Kidney (tissue), 14 donors: ENCODE results near the gene ERVK3-1. TPM values are rescaled to one million over a fixed set of nuclear protein-coding genes. Genes with fewer than 3 reads are reported as not detected.

ENCODE experiments used
- DNase-seq, 5 donors: peaks; one replicate each; pipeline ENCODE4 v3.0.0-alpha.2; 2013 to 2020
- FAIRE-seq: peaks from 2 replicates; lab custom pipeline; 2012; peaks lifted over from hg19 to GRCh38; lab: Jason Lieb, UNC
- H3K27ac ChIP-seq, 2 donors: one replicate each; pipeline ENCODE4 v1.7.0; 2013; ENCODE audit warnings: low read depth in 2 of 2, low read length in 2 of 2, inconsistent platforms in 1 of 2
- H3K27me3 ChIP-seq: one replicate; pipeline ENCODE4 v1.7.1; 2013; ENCODE audit warnings: low read length, inconsistent platforms; ENCODE audit not compliant: control insufficient read depth, insufficient read depth
- H3K36me3 ChIP-seq, 3 donors: one replicate each; pipeline versions ENCODE4 v1.7.0 to v1.7.1; 2013; ENCODE audit warnings: low read length in 3 of 3, control low read depth in 1 of 3, inconsistent platforms in 1 of 3; ENCODE audit not compliant: insufficient read depth in 3 of 3, control insufficient read depth in 2 of 3
- H3K4me1 ChIP-seq, 3 donors: one replicate each; pipeline versions ENCODE4 v1.7.0 to v1.7.1; 2013; ENCODE audit warnings: low read length in 3 of 3, inconsistent platforms in 1 of 3, low read depth in 1 of 3; ENCODE audit not compliant: control insufficient read depth in 2 of 3, insufficient read depth in 2 of 3
- H3K4me3 ChIP-seq, 3 donors: one replicate each; pipeline versions ENCODE4 v1.7.0 to v1.8.1; 2013; ENCODE audit warnings: low read length in 3 of 3, control low read depth in 1 of 3, inconsistent platforms in 1 of 3
- H3K9ac ChIP-seq, 3 donors: one replicate each; pipeline versions ENCODE4 v1.7.0 to v1.7.1; 2013; ENCODE audit warnings: low read length in 3 of 3, control low read depth in 1 of 3, inconsistent platforms in 1 of 3
- H3K9me3 ChIP-seq, 3 donors: one replicate each; pipeline versions ENCODE4 v1.7.0 to v1.7.1; 2013; ENCODE audit warnings: low read length in 3 of 3, control low read depth in 1 of 3, inconsistent platforms in 1 of 3; ENCODE audit not compliant: control insufficient read depth in 2 of 3, insufficient read depth in 1 of 3
- intact Hi-C: fragments of 100-400 bp; cut with DNase I; formaldehyde crosslinking; loops from one replicate; pipeline ENCODE4 v1.11.1; 2022
- polyA plus RNA-seq: library from polyadenylated mRNA; stranded (reverse); fragments of 350-450 nt; fragmentation: Illumina TruSeq; extraction: RNeasy Lipid Tissue Mini Kit (QIAGEN cat#74804); gene quantifications from one replicate; pipeline ENCODE4 v1.2.3, GENCODE V29; 2014; ENCODE audit warnings: low read depth, low replicate concordance; ENCODE audit not compliant: insufficient read depth
- total RNA-seq: library from RNA; stranded (reverse); fragmentation: NEBNext Ultra II Directional; extraction: Animal tissue kit (Norgen Biotek cat#: 25700); gene quantifications from one replicate; pipeline ENCODE4 v1.2.1, GENCODE V29; 2021
- TF ChIP-seq, protein P1 (sequence below): IDR thresholded peaks from 3 replicates; pipeline ENCODE4 v1.5.1; 2012; ENCODE audit warnings: mild to moderate bottlenecking, moderate library complexity, borderline replicate concordance; ENCODE audit not compliant: insufficient read depth; ENCODE audit errors: extremely low read depth
- donor health status: control.
- donor health status: control.
- donor health status: control.
- donor health status: control.
- donor health status: control.
- donor health status: DM: yes; HTN: yes; CAD: no.
- donor health status: Normal renal cell carcinoma (clear cell type).

Gene ERVK3-1
- total and polyA plus RNA-seq, 2 donors from 2014 or later = 35.4 to 41.6 TPM

DNA sequence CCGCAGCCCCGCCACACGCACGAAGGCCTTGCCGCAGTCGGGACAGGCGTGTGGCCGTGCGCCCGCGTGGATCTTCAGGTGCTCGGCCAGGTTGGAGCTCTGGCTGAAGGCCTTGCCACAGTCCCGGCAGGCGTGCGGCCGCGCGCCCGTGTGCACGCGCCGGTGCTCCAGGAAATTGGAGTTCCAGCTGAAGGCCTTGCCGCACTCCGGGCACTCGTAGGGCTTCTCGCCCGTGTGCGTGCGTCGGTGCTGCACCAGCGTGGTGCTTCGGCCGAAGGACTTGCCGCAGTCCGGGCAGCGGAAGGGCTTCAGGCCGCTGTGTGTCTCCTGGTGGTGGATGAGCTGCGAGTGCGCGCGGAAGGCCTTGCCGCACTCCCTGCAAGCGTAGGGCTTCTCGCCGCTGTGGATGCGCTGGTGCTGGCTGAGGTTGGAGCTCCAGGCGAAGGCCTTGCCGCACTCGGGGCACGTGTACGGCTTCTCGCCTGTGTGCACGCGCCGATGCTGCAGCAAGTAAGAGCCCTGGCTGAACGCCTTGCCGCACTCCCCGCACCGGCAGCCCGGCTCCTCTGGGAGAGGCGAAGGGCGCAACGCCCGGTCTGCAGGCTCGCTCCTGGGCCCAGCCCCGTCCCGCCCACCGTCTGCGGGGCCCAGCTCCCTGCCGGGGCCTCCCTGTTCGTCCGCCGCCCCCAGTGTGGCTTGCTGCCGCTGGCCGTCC, 51.7 kb downstream of the ERVK3-1 start:
- H3K4me1 ChIP-seq = peaks cover 0 to 4% (median 0%) of the 10 kb centered on the region in 3 donors
- no peak for FAIRE-seq
- H3K36me3 ChIP-seq = no peaks in the 10 kb centered on the region
- H3K9me3 ChIP-seq = no peaks in the 10 kb centered on the region
- no peak overlapping the region for H3K9ac ChIP-seq
- no peak overlapping the region for H3K27ac ChIP-seq
- H3K4me3 ChIP-seq = peak overlapping the region in 2 of 3 donors; percentile 16 to 44
- H3K27me3 ChIP-seq = peaks cover 3% of the 10 kb centered on the region
- TF ChIP-seq, protein P1, sequence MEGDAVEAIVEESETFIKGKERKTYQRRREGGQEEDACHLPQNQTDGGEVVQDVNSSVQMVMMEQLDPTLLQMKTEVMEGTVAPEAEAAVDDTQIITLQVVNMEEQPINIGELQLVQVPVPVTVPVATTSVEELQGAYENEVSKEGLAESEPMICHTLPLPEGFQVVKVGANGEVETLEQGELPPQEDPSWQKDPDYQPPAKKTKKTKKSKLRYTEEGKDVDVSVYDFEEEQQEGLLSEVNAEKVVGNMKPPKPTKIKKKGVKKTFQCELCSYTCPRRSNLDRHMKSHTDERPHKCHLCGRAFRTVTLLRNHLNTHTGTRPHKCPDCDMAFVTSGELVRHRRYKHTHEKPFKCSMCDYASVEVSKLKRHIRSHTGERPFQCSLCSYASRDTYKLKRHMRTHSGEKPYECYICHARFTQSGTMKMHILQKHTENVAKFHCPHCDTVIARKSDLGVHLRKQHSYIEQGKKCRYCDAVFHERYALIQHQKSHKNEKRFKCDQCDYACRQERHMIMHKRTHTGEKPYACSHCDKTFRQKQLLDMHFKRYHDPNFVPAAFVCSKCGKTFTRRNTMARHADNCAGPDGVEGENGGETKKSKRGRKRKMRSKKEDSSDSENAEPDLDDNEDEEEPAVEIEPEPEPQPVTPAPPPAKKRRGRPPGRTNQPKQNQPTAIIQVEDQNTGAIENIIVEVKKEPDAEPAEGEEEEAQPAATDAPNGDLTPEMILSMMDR = no peak
- peak; percentile 47 to 75 (median 60) for DNase-seq
- intact Hi-C loops = no loop called here

DNA sequence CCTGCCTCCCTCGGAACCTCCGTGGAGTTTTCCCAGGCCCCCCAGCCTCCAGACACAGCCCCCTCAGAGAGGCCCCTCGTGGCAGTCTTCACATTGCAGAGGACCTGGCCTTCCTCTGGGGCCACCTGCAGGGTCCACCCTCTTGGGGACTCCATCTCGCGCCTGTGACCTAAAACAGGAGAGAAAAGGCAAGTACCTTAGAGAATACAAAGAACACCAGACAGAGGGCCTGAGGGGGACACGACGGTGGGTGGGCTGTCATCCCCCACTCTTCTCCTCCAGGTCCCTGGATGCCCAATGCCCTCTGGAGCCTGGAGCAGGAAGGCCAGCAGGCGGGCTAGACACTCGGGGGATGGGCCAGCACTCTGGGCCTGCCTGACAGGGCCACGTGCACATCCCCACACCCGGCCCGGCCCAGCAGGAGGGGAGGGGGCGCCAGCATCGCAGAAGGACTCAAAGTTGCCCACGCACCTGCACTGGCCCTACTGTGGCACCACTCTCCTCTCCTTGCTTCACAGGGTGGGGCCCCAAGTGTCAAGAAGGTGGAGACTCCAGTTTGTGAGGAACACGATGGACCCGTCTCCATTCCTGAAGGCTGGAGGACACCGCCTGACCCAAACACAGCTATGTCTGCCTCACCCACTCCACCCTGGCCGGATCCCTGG, 52.4 kb downstream of the ERVK3-1 start:
- TF ChIP-seq, protein P1 = no peak
- DNase-seq (peak in 1 of 5 donors; percentile 71), FAIRE-seq (no peak)

DNA sequence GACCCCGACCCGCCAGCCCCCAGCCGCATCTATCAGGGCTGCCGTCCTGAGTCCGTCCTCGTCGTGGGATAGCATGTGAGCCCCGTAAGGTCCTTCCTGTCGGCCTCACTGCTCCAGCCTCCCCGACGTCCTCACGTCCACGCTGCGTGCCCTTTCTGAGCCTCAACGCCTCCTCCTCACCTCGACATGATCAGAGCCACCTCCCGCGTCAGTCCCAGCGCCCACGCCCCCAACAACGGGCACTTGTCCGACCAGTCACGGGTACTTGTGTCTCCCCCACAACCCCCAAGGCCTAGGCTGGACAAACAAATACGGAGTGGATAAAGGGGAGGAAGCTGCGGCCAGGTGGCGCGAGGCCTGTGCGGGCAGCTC, 56.7 kb downstream of the ERVK3-1 start:
- H3K4me3 ChIP-seq = peak overlapping the region; percentile 95 to 96 (median 96)
- no peak for FAIRE-seq
- H3K27ac ChIP-seq = peak overlapping the region; percentile 87 to 96
- peaks cover 0 to 1% (median 0%) of the 10 kb centered on the region in 3 donors for H3K4me1 ChIP-seq
- H3K27me3 ChIP-seq = no peaks in the 10 kb centered on the region
- TF ChIP-seq, protein P1 = no peak
- intact Hi-C loops = no loop called here
- peak in 4 of 5 donors; percentile 65 to 91 (median 80) for DNase-seq
- H3K9ac ChIP-seq = peak overlapping the region; percentile 83 to 94 (median 92)
- H3K9me3 ChIP-seq = no peaks in the 10 kb centered on the region
- H3K36me3 ChIP-seq = no peaks in the 10 kb centered on the region

More for the DNA sequence above, 52.4 kb downstream of the ERVK3-1 start:
- Histone ChIP-seq H3K4me1 (peaks cover 0 to 4% (median 0%) of the 10 kb centered on the region in 3 donors), H3K9me3 (no peaks in the 10 kb centered on the region), H3K36me3 (no peaks in the 10 kb centered on the region), H3K27me3 (peaks cover 1% of the 10 kb centered on the region), H3K9ac (no peak overlapping the region), H3K4me3 (no peak overlapping the region), H3K27ac (no peak overlapping the region)
- intact Hi-C loops = no loop called here
